MM.1S (cell line): ENCODE measurements around the gene ADCYAP1R1.

ENCODE experiments used
- CTCF ChIP-seq: fragments of 300-600 bp; sonication (generic); IDR thresholded peaks from 2 replicates; pipeline ENCODE4 v1.5.1; 2016; ENCODE audit warnings: antibody characterized with exemption, low read length, mixed read lengths
- EZH2 ChIP-seq: fragments of 300-600 bp; sonication (generic); optimal IDR thresholded peaks from 2 replicates; pipeline ENCODE3; 2017; ENCODE audit warnings: low read depth, mild to moderate bottlenecking, antibody characterized with exemption, low read length, mixed read lengths

- TF ChIP-seq CTCF = no peak
- no peak for TF ChIP-seq EZH2
Observed at GRCh38 chr7:31078363-31078990, 26.4 kb downstream of the ADCYAP1R1 start.
